COLO829 (cell line): Measurements from ENCODE around the gene ST6GALNAC2.
"Not testable (repeated sequence)": the region's sequence is repeated elsewhere in the genome, so short reads cannot be mapped to it uniquely, and the experiment has no call there.

Experiments
- DNase-seq: peaks from one replicate; pipeline ENCODE4 v3.0.0; 2012; ENCODE audit warnings: low spot score

Gene ST6GALNAC2

GRCh38 chr17:76540381-76541300, 45.0 kb downstream of the ST6GALNAC2 start:
- DNase-seq: peak; percentile 88

GRCh38 chr17:76539631-76540271, 45.9 kb downstream of the ST6GALNAC2 start, which contains the start of gene PRCD:
Gene PRCD, plus strand, starts transcription at chr17:76540044. Its CDS starts 98 bp downstream, at chr17:76540142.
- no peak for DNase-seq

DNA sequence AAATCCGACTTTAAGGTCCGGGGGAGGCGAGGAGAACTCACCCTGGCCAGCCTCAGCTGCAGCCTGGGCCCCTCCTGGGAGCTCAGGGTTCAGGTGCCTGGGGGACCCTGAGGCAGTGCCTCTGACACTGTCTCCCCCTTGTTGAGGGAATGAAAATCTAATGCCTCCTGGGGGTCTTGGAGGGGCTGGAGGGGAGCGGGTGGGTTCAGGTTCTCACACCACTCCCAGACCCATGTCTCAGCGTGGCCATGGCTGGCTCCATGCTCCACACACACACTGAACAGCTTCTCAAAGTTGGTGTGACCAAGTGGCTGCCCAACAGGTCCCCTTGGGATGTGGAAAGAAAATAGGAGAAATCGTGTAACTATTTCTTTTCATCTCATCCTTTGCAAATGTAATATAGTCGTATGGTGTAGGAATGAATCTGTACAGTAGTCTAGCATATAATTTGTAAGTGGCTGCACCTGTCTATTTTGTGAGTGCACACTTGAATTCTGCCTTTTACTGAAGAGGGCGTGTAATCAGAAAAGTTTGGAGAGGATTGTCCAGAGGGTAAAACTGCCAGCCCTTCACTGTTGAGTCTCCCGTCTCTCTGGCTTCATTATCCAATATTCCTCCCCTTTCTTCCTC, 46.6 kb downstream of the ST6GALNAC2 start:
- DNase-seq: no peak

GRCh38 chr17:76538281-76538931, 47.3 kb downstream of the ST6GALNAC2 start:
- no peak for DNase-seq

DNA sequence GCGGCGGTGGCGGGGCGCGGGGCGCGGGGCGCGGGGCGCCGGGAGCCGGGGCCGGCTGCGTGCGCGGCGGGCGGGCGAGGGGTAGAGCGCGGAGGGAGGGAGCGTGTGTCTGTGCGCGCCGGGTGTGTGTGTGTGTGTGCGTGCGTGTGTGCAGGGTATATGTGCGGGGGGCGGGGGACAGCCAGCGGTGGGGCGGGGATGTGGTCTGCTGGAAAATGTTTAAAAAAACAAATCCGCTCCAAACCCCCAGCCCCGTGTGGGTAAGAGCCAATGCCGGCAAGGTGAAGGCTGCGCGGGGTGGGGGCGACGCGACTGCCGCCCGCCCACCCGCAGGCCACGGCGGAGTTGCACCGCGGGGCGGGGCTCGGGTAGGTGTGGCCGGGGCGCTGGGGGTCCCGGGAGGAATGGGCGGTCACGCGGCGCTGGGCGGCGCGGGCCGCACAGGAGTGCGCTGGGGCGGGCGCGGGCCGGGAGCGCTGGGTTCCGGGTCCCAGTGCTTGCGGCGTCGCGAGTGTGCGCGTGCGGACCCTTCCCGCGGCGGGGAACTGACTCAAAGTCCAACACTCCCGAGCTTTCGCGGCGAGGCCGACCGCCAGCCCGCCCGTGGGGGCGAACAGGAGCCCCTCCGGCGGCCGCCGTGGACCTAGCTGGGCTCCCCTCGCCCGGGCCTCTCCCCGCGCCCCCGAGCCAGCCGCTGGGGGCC, 47.9 kb downstream of the ST6GALNAC2 start, which contains the start of gene CYGB:
CYGB (minus strand) TSS at position 132 of the 703 bp plus-strand sequence. CDS start 167 bp downstream, outside the sequence.
- DNase-seq: no peak

DNA sequence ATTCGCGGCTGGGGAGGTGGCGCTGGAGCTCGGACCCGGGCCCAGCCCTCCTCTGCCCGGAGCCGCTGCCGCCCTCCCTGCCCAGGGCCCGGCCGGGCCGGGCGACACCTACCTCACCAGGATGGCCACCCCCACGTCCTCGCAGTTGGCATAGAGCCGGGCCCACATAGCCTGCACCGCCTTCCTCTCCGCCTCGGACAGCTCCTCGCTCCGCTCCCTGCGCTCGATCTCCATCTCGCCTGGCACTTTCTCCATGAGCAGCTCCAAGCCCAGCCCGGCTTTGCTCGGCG, 48.4 kb downstream of the ST6GALNAC2 start:
- no peak for DNase-seq

DNA sequence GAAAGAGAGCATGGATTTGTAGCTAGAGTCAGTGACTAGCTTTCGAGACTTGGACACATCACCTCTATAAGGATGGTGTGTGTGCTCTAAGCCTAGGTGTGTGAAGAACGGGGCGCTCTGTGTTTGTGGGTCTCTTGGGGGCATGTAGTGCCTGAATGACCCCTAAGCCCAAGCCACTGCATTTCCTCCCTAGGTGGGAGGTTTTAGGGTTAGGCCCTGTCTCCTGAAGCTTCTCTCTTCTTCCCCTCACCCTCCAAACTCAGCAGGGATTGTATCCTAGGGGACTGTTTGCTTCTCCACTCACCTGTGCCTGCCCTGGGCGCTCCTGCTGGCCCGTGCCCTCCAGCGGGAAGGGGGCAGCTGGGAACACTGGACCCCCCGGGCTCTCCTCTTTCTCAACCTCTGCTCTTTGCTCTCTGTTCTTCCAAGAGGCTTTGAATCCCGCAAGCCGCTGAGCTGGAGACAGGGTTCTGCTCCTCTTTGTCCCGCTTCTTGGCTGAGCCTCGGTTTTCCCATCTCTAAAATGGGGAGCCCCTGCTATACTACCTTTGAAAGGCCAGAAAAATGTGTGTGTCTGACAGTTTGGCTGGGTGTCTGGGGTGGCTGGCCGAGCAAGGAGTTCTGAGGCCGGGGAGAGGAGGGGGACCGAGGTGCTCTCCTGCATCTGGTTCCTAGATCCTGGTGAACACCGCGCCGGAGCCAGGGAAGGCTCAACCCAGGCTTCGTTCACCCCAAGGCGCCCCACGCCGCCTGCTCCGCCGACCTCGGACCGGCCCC, 49.0 kb downstream of the ST6GALNAC2 start:
- no peak for DNase-seq

DNA sequence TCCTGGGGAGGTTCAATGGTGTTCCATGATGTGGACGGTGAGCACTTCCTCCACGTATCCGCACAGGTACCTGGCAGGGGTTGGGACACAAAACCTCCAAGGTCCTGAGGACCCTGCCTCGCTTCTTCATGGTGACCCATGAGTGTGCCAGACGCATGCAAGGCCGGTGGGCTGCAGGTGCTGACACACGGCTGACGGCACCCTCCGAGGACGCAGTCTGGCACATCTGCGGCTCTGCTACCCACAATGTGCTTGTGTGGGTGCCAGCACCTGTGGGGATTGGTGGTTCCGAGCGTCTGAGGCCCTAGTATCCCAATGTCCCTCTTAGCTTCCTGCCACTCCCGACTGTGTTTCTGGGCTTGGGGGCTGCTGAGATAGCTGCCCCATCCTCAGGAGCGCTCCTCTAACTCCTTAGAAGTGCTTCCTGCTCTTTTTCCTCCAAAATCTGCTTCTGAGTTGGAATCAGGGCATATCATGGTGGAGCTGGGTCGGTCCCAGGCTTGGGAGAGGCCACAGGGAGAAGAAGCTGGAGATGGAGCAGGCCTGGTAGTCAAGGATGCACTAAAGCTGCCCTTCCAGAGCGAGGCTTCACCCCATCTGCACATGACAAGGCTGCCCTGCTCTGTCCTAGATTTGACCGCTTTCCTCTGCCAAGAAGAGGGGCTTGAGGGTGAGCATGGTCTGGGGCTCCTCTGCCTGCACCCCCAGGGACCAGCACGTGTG, 49.7 kb downstream of the ST6GALNAC2 start:
- no peak for DNase-seq

GRCh38 chr17:76534831-76535732, 50.6 kb downstream of the ST6GALNAC2 start:
- no peak for DNase-seq

DNA sequence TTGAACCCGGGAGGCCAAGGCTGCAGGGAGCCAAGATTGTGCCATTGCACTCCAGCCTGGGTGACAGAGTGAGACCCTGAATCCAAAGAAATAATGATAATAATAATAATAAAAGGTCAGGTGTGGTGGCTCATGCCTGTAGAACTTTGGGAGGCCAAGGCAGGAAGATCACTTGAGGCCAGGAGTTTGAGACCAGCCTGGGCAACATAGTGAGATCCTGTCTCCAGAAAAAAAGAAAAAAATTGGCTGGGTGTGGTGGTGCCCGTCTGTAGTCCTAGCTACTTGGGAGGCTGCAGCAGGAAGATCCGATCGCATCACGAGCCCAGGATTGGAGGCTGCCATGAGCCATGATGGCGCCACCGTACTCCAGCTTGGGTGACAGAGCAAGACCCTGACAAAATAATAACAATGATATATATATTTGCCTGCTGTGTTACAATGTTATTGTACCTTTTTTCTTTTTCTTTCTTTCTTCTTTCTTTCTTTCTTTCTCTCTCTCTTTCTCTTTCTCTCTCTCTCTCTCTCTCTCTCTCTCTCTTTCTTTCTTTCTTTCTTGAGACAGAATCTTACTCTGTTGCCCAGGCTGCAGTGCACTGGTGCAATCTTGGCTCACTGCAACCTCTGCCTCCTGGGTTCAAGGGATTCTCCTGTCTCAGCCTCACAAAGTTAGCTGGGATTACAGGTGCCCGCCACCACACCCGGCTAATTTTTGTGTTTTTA, 51.9 kb downstream of the ST6GALNAC2 start:
- DNase-seq: not testable (repeated sequence)

GRCh38 chr17:76532072-76532651, 53.5 kb downstream of the ST6GALNAC2 start:
- DNase-seq: no peak

DNA sequence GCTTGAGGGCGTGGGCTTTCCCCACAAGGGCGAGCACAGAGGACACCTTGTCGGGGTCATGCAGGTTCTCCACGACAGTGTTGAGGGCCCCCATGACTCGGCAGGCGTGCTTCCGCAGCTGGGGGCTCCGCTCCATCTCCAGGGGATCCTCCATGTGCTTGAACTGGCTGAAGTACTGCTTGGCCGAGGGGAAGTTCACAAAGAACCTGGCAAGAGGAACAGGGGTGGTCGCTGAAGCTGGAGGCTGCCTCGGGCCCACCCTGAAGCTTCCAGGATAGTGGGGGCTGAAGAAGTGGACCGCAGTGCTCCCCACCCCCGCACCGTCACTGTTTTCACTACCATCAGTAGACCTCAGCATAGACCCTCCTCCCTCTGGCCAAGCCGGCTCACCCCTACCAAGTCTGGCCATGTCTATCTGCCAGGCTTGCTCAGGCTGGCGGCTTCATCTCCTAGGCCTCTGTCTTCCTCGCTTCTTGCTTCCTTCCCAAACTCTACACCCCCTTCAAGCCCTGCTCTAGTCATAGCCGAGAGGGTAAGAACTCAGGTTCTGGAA, 54.1 kb downstream of the ST6GALNAC2 start:
- DNase-seq: no peak

- no peak for DNase-seq
These were observed 54.7 kb downstream of the ST6GALNAC2 start for GRCh38 chr17:76530811-76531485.

DNA sequence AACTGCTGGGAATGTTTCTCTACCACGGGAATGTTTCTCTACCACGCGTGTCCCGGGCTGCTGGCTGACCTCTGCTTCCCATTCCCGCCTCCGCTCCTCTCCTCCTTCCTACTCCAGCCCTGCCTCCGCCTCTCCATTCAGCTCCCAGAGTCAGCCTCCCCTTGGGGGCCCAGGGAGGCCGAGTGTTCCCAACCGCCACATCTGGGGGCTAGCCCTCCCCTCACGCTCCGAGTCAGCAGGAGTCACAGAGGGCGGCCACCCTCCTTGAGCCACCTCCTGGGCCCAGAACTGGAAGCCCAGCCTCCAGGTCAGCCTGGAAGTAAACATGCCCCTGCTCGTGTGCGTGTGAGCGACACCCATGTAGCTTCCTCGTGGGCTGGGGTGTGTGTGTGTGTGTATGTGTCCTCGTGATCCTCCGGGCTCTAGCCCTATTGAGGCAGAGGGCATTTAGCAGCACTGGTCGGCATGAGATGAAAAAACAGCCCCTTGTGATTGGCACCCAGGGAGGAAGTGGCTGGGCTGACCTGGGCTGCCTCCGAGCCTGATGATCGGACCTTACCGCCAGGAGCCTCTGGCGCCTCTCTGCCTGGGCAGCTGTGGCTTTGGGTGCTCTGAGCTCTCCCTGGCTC, 55.5 kb downstream of the ST6GALNAC2 start:
- peak; percentile 71 for DNase-seq

DNA sequence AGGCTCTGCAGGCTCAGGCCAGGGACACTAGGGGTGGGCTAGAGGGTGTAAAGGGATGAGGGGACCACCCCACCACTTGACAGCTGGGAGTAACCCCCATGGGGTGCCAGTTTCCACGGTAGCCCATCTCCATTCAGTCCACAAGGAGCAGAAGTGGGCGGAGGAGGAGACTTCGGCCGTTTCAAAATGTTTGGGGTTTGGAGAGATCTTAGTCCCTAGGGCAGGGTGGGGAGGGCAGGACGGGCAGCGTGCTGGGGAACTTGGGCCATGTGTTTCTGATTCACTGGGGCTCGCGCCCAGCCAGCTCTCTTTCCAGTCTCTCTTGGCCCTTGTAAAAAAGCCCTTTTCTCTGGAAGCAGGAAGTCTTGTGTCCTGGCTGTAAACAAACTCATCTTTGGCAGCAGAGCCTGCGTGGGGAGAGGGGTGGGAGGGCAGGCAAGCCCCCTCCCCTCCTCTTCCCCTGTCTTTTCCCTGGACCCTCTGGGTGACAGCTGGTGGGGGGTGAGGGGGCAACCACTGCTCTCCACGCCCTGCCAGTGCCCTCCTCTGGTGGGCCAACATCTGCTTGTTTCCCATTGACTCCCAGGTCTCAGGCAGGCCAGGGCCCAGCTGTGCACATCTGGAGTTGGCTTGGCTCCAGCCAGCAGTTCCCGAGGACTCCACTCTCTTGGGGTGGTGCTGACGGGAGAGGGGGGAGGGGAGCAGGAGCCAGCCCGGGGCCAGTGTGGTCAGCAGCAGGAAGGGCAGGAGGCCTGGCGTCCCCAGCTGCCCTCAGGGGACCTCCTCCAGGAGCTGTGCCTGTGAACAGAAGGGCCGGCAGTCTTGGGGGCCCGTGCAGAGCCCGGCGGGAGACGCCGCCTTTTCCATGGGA, 56.2 kb downstream of the ST6GALNAC2 start:
- peak; percentile 53 for DNase-seq
